Nephron (organoid): ENCODE data around the gene TXLNG.

Experiments used
- H3K27ac Mint-ChIP-seq, 3 experiments: 2 replicates each; pipeline ENCODE4 v1.8.0; 2020; ENCODE audit warnings: mixed read lengths in 3 of 3, mild to moderate bottlenecking in 2 of 3, moderate library complexity in 1 of 3
- H3K27me3 Mint-ChIP-seq: 2 replicates; pipeline ENCODE4 v1.8.0; 2021; ENCODE audit warnings: low read depth, mild to moderate bottlenecking, moderate library complexity, mixed read lengths
- H3K36me3 Mint-ChIP-seq: 2 replicates; pipeline ENCODE4 v1.8.0; 2020; ENCODE audit warnings: low read depth, mixed read lengths
- H3K4me1 Mint-ChIP-seq: 2 replicates; pipeline ENCODE4 v1.8.0; 2020; ENCODE audit warnings: mixed read lengths
- H3K4me3 Mint-ChIP-seq, 3 experiments: 2 replicates each; pipeline ENCODE4 v1.8.0; 2020; ENCODE audit warnings: mild to moderate bottlenecking in 3 of 3, mixed read lengths in 3 of 3, moderate library complexity in 2 of 3
- H3K9me3 Mint-ChIP-seq: 2 replicates; pipeline ENCODE4 v1.8.0; 2020; ENCODE audit warnings: mixed read lengths
- TF ChIP-seq, protein P1 (sequence below), 3 experiments: fragments of 200-600 bp; sonication (generic); IDR thresholded peaks; one replicate each; pipeline ENCODE4 v1.5.0; 2021; ENCODE audit warnings: antibody characterized with exemption in 3 of 3; ENCODE audit not compliant: unreplicated experiment in 3 of 3

The TXLNG gene

DNA sequence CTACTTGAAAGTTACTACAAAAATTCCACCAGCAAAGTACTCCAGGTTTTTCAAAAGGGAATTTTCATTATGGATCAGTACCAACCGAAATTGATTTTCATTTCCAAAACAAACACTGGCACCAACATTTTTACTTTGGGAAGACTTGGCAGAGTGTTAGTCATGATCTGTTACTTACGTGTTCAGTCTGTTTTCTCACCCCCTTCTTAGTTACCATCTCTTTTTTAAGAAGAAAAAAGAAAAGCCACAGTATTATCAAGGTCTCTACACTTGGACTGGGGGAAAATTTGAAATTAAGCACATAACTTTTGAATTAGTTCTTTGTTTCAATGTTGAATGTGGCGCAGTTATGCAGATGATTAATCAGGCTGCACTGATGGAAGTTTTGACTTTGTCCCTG, 56.4 kb downstream of the TXLNG start:
- H3K27me3 Mint-ChIP-seq = no peaks in the 10 kb centered on the region
- no peak overlapping the region for H3K4me3 Mint-ChIP-seq
- H3K4me1 Mint-ChIP-seq = peaks cover 58% of the 10 kb centered on the region
- peaks cover 90% of the 10 kb centered on the region for H3K36me3 Mint-ChIP-seq
- peak overlapping the region; percentile 76 to 94 (median 87) for H3K27ac Mint-ChIP-seq
- no peaks in the 10 kb centered on the region for H3K9me3 Mint-ChIP-seq
- TF ChIP-seq, protein P1, sequence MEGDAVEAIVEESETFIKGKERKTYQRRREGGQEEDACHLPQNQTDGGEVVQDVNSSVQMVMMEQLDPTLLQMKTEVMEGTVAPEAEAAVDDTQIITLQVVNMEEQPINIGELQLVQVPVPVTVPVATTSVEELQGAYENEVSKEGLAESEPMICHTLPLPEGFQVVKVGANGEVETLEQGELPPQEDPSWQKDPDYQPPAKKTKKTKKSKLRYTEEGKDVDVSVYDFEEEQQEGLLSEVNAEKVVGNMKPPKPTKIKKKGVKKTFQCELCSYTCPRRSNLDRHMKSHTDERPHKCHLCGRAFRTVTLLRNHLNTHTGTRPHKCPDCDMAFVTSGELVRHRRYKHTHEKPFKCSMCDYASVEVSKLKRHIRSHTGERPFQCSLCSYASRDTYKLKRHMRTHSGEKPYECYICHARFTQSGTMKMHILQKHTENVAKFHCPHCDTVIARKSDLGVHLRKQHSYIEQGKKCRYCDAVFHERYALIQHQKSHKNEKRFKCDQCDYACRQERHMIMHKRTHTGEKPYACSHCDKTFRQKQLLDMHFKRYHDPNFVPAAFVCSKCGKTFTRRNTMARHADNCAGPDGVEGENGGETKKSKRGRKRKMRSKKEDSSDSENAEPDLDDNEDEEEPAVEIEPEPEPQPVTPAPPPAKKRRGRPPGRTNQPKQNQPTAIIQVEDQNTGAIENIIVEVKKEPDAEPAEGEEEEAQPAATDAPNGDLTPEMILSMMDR (IDR thresholded peaks at IDR 0.05; ENCODE audit: unreplicated experiment in 3 of 3) = no peak

DNA sequence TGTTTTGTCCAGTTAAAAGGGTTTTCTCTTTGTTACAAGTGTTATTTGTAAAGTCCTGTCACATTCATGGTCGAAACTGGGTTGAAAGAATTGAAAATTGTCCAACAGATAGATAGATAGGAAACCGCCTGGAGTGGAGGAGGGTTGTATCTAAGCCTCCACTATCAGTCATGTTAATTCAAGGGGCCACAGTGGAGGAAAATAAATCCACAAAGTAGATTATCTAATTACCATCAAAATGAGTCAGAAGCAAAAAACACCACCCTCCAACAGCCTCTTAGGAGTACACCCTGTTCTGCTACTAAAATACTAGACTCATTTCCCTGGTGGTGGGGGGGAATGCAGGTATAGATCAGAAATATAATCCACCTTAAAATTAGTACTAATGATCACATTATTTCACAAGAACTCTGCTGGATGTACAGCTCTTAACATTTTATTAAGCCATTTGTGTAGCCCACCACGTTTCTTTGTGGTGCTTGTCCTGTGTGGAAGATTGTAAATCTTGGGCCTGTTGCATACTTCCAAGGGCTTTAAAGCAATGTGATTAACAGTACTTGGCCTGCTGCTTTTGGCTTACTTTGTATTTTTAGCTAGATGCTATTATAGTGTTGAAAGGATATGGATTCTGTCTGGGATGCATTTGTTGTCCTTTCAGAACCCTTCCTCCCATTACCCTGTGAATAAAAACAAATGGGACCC, 57.1 kb downstream of the TXLNG start:
- TF ChIP-seq, protein P1 (IDR thresholded peaks at IDR 0.05; ENCODE audit: unreplicated experiment in 3 of 3) = no peak
- Mint-ChIP-seq H3K4me1 (peaks cover 51% of the 10 kb centered on the region), H3K4me3 (no peak overlapping the region), H3K36me3 (peaks cover 90% of the 10 kb centered on the region), H3K27me3 (no peaks in the 10 kb centered on the region), H3K27ac (peak overlapping the region; percentile 76 to 94 (median 87)), H3K9me3 (no peaks in the 10 kb centered on the region)

DNA sequence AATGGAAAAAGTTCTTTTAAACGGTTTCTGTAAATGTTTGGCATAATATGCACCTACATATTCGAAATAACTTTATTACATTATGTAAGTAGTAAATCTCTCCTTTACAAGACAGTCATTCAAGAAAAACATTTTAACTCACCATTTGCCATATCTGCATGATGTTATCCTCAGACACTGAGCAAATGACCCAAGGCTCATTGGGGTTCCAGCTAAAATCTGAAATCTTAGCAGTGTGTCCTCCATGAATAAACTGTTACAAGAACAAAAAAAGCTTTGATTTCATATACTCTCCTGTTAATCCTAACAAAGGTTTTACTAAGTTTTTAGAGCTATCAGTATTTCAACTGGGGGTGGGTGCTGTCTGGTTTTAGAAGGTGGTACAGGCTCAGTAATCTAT, 59.4 kb downstream of the TXLNG start:
- TF ChIP-seq, protein P1 (IDR thresholded peaks at IDR 0.05; ENCODE audit: unreplicated experiment in 3 of 3) = no peak
- Mint-ChIP-seq H3K4me1 (peaks cover 33% of the 10 kb centered on the region), H3K27me3 (no peaks in the 10 kb centered on the region), H3K9me3 (no peaks in the 10 kb centered on the region), H3K4me3 (no peak overlapping the region), H3K36me3 (peaks cover 91% of the 10 kb centered on the region), H3K27ac (peak overlapping the region in 1 of 3 experiments; percentile 38)

DNA sequence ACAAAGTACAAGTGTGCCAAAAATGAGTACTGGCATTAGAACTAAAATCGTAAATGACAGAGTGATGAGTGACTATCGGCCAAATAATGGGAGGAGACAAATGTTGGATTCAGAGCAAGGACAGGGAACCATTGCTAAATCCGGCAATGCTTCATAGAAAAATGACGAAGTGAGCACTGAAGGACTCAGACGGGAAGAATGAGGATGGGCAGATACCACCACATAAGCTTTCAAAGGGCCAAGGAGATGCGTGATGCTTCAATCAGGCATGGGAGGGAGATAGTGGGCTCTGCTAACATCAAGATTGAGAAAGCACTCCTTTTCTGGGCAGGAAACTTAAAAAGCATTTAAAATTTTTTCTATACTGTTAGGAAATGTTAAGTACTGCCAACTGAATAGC, 62.3 kb downstream of the TXLNG start:
- Mint-ChIP-seq H3K27ac (no peak overlapping the region), H3K9me3 (no peaks in the 10 kb centered on the region), H3K4me3 (no peak overlapping the region), H3K27me3 (no peaks in the 10 kb centered on the region), H3K4me1 (peaks cover 14% of the 10 kb centered on the region), H3K36me3 (peaks cover 86% of the 10 kb centered on the region)
- TF ChIP-seq, protein P1 (IDR thresholded peaks at IDR 0.05; ENCODE audit: unreplicated experiment in 3 of 3) = no peak

DNA sequence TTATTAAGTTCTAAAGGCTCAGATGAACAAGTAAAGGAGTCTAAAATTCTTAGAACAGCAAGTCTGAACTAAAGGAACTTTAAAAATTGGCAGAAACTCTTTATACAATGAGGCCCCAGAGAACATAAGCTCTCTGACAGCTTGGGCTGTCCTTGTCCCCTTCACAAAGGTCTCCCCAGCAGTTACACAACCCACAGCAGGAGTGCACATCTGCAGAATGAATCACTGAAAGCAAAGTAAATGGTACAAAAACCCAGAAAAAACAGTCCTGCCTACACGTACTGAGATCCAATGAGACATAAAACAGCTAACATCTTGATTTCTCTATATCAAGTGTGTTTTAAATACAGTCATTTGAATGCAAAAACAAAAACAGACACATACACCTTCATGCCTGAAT, 65.2 kb downstream of the TXLNG start:
- Mint-ChIP-seq H3K4me1 (no peaks in the 10 kb centered on the region), H3K27me3 (no peaks in the 10 kb centered on the region), H3K4me3 (no peak overlapping the region), H3K27ac (peak overlapping the region in 2 of 3 experiments; percentile 1 to 19), H3K9me3 (no peaks in the 10 kb centered on the region), H3K36me3 (peaks cover 84% of the 10 kb centered on the region)
- TF ChIP-seq, protein P1 (IDR thresholded peaks at IDR 0.05; ENCODE audit: unreplicated experiment in 3 of 3) = no peak

DNA sequence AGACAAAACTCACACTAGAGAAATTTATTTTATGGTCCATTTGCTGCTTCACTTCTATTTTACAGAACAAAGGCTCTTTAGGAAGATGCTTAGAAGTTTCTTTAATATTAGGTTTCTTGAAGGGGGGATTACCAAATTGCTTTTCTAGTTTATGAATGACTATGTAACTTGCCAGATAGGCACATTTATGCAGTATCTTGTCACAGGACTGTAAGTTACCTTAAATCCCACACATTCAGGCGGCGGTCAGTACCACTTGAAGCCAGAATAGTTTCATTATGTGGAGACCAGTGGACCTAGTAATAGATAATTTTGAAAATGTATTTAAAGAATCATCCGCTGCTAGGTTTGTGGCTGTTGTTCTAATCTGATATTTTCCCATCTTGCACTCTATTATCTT, 65.6 kb downstream of the TXLNG start:
- TF ChIP-seq, protein P1 (IDR thresholded peaks at IDR 0.05; ENCODE audit: unreplicated experiment in 3 of 3) = no peak
- no peaks in the 10 kb centered on the region for H3K4me1 Mint-ChIP-seq
- H3K9me3 Mint-ChIP-seq = peaks cover 3% of the 10 kb centered on the region
- H3K36me3 Mint-ChIP-seq = peaks cover 84% of the 10 kb centered on the region
- no peak overlapping the region for H3K4me3 Mint-ChIP-seq
- H3K27ac Mint-ChIP-seq = no peak overlapping the region
- no peaks in the 10 kb centered on the region for H3K27me3 Mint-ChIP-seq
